ENCODE results near the gene ABCB9. TPM values are rescaled to one million over a fixed set of nuclear protein-coding genes. Genes with fewer than 3 reads are reported as not detected.

Gene ABCB9
- total RNA-seq, 1 experiment from 2014 or later, result 6.3 TPM

- ChIA-PET POLR2A (no interaction called here), CTCF (interaction anchor here (1.1 to 2.0 kb wide), 5 partner anchors 11 to 106 kb away, joined by 3 to 6 read pairs (median 3); no protein-coding TSS in a partner anchor)
- peaks cover 95% of the 10 kb centered on the region for H3K27me3 Mint-ChIP-seq (ENCODE audit: low read depth)
- no peaks in the 10 kb centered on the region for H3K9me3 Mint-ChIP-seq
- ATAC-seq (no peak), DNase-seq (ENCODE audit: low spot score) (no peak)
- no peaks in the 10 kb centered on the region for H3K36me3 Mint-ChIP-seq
- no peak overlapping the region for H3K4me3 Mint-ChIP-seq
- H3K27ac Mint-ChIP-seq, result no peak overlapping the region
- peaks cover 25% of the 10 kb centered on the region for H3K4me1 Mint-ChIP-seq
- TF ChIP-seq ZNF263 (CRISPR knock-in tag; IDR thresholded peaks at IDR 0.05; ENCODE audit: low read depth) (no peak), E2F1 (CRISPR knock-in tag; IDR thresholded peaks at IDR 0.05) (no peak), ERG (CRISPR knock-in tag; IDR thresholded peaks at IDR 0.05) (no peak), ATF6 (CRISPR knock-in tag; IDR thresholded peaks at IDR 0.05) (no peak), AFF4 (CRISPR knock-in tag; IDR thresholded peaks at IDR 0.05; ENCODE audit: borderline replicate concordance) (no peak), GTF2I (CRISPR knock-in tag; conservative IDR thresholded peaks at IDR 0.05) (no peak), FOXJ3 (CRISPR knock-in tag; IDR thresholded peaks at IDR 0.05; ENCODE audit: borderline replicate concordance) (no peak), USF1 (CRISPR knock-in tag; IDR thresholded peaks at IDR 0.05) (no peak), ZNF512 (CRISPR knock-in tag; IDR thresholded peaks at IDR 0.05; ENCODE audit: borderline replicate concordance) (no peak), TEAD4 (CRISPR knock-in tag; IDR thresholded peaks at IDR 0.05) (no peak)
Measured at GRCh38 chr12:122882908-122883558, 83.2 kb downstream of the ABCB9 start.

GRCh38 chr12:122880668-122881067, 85.6 kb downstream of the ABCB9 start:
- no peaks in the 10 kb centered on the region for H3K9me3 Mint-ChIP-seq
- H3K27ac Mint-ChIP-seq, result no peak overlapping the region
- ATAC-seq (peak; percentile 95), DNase-seq (ENCODE audit: low spot score) (no peak)
- H3K4me1 Mint-ChIP-seq, result peaks cover 19% of the 10 kb centered on the region
- POLR2A ChIA-PET, result no interaction called here
- H3K27me3 Mint-ChIP-seq (ENCODE audit: low read depth), result peaks cover 96% of the 10 kb centered on the region
- CTCF ChIA-PET, result interaction anchor here (0.6 to 1.7 kb wide), 8 partner anchors 9 to 431 kb away, joined by 3 to 6 read pairs (median 4); no protein-coding TSS in a partner anchor
- no peak for TF ChIP-seq NFYB (CRISPR knock-in tag; conservative IDR thresholded peaks at IDR 0.05; ENCODE audit: low read depth)
- TF ChIP-seq FOXK1 (CRISPR knock-in tag; IDR thresholded peaks at IDR 0.05), result no peak
- TF ChIP-seq NR1H2 (CRISPR knock-in tag; IDR thresholded peaks at IDR 0.05), result no peak
- TF ChIP-seq SMAD4 (CRISPR knock-in tag; IDR thresholded peaks at IDR 0.05), result no peak
- no peak for TF ChIP-seq CREB1 (CRISPR knock-in tag; IDR thresholded peaks at IDR 0.05)
- no peak overlapping the region for H3K4me3 Mint-ChIP-seq
- no peaks in the 10 kb centered on the region; the same call in 1 of the 2 replicates for H3K36me3 Mint-ChIP-seq
